NCI-H146 (cell line): ENCODE results near the gene ARHGEF26.

Source experiments
- DNase-seq: peaks from one replicate; lab custom pipeline; 2025; lab: John Stamatoyannopoulos, UW

Gene ARHGEF26

GRCh38 chr3:154161806-154162205, 40.6 kb downstream of the ARHGEF26 start:
- DNase-seq = no peak

GRCh38 chr3:154164387-154164786, 43.2 kb downstream of the ARHGEF26 start:
- no peak for DNase-seq

- peak; percentile 39 for DNase-seq
These were observed 48.0 kb downstream of the ARHGEF26 start for GRCh38 chr3:154168998-154169795.

- no peak for DNase-seq
These were observed 48.6 kb downstream of the ARHGEF26 start for GRCh38 chr3:154169796-154170110.

GRCh38 chr3:154170300-154170699, 49.1 kb downstream of the ARHGEF26 start:
- no peak for DNase-seq

GRCh38 chr3:154175041-154175440, 53.9 kb downstream of the ARHGEF26 start:
- DNase-seq = no peak

GRCh38 chr3:154176036-154176435, 54.8 kb downstream of the ARHGEF26 start:
- DNase-seq = peak; percentile 47

GRCh38 chr3:154177406-154177805, 56.2 kb downstream of the ARHGEF26 start:
- DNase-seq = no peak

GRCh38 chr3:154178172-154178571, 57.0 kb downstream of the ARHGEF26 start:
- no peak for DNase-seq

GRCh38 chr3:154180836-154181691, 59.9 kb downstream of the ARHGEF26 start:
- peak; percentile 35 for DNase-seq

- DNase-seq = peak; percentile 94
These were observed 61.2 kb downstream of the ARHGEF26 start for GRCh38 chr3:154182322-154182922.

- peak; percentile 11 for DNase-seq
These were observed 61.8 kb downstream of the ARHGEF26 start for GRCh38 chr3:154182975-154183374.

GRCh38 chr3:154184582-154184981, 63.4 kb downstream of the ARHGEF26 start:
- peak; percentile 49 for DNase-seq

- no peak for DNase-seq
These were observed 67.2 kb downstream of the ARHGEF26 start for GRCh38 chr3:154188437-154188836.

GRCh38 chr3:154188846-154189245, 67.7 kb downstream of the ARHGEF26 start:
- no peak for DNase-seq

- DNase-seq = no peak
These were observed 70.3 kb downstream of the ARHGEF26 start for GRCh38 chr3:154191520-154191919.

- no peak for DNase-seq
These were observed 71.0 kb downstream of the ARHGEF26 start for GRCh38 chr3:154192225-154192624.

- no peak for DNase-seq
These were observed 71.9 kb downstream of the ARHGEF26 start for GRCh38 chr3:154193000-154193615.

GRCh38 chr3:154194877-154195276, 73.7 kb downstream of the ARHGEF26 start:
- DNase-seq = no peak

GRCh38 chr3:154195620-154196356, 74.6 kb downstream of the ARHGEF26 start:
- DNase-seq = no peak

GRCh38 chr3:154197751-154198150, 76.6 kb downstream of the ARHGEF26 start:
- no peak for DNase-seq

- DNase-seq = no peak
These were observed 88.3 kb downstream of the ARHGEF26 start for GRCh38 chr3:154209499-154209898.
